ENCODE data around the gene PBX1.
"Not testable (repeated sequence)": the region's sequence is repeated elsewhere in the genome, so short reads cannot be mapped to it uniquely, and the experiment has no call there.

The PBX1 gene

DNA sequence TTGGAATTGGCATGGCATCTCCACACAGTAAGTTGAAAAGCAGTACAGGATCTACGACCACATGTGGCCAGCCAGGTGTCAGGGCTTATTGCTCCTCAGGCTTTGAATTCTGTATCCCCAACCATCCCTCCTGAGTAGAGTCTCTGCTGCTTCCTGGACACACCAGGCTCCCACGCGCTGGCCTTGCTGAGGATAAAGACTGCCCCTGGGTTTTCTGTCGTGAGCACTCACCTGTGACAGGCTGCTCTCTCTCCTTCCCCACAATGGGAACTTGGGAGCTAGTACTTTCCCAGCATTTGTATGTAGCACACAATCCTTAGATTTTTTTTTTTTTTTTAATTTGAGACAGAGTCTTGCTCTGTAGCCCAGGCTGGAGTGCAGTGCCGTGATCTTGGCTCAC lies 33.6 kb downstream of the PBX1 start:
- DNase-seq: no peak

DNA sequence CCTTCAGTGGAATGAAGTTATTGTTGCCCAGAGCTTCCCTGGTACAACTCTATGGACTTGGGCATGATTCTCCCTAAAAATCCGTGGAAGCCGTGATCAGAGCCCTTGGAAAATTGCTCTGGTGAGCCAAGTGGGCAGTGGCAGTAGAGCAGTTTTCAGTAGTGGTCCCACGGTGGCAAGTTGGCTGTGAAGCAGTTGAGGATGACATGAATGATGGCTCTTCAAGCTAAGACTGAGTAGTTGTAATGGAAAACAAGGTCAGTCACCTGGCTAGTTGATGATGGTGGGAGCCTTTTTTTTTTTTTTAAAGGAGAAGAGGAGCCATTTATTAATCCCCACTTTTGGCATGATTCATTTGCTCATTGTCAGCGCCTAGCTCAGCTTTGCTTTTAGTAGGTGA lies 36.2 kb downstream of the PBX1 start:
- no peak for DNase-seq

DNA sequence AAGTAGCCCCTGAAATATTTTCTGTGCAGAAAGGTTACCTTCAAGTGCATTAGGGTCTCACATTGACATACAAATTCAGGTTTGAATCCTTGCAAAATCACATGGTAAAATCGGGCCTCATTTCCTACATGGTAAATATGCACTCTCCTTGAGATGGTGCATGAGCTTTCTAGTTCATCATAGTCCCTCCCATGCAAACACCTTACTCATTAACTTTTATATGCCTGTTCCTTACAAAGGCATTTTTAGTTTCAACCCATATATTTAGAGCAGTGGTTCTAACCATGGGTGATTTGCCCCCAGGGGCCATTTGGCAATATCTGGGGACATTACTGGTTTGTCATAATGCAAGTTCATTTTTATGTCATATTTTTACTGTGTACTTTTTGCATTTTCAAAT lies 37.2 kb downstream of the PBX1 start:
- no peak for DNase-seq

GRCh38 chr1:164598719-164599118 lies 39.7 kb downstream of the PBX1 start:
- DNase-seq: no peak

- no peak for DNase-seq
These were observed 40.3 kb downstream of the PBX1 start for GRCh38 chr1:164599272-164599671.

DNA sequence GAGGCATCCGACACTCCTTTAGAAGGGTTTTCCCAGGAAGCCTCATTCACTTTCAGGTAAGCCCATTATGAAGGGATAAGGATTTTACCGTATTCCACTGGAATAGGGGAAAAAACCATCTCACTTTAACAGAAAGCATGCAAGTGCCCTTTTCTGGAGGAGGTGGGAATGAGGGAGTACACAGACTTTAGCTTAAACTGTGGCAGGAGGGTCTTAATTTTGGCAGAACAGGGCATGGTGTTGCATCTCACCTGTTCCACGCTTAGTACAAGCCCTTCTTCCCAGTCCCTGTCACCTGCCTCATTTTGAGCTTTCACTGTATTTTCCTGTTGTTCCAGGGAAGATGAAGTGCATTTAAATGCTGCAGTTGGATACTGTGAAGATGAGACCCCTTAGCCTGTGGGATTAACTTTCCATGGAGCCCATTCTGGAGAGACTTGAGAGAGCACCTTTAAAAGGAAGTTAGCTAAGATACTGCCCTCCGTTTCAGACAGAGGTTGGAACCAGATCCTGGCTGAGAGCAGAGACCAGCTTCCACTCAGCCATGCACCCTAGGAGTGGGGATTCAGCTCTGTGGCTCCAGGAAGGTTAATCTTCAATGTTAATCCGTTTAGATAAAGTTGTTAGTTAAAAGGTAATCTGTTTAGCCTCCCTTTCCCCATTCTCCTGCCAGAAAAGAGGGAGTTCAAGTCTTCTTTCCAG lies 42.6 kb downstream of the PBX1 start:
- no peak for DNase-seq

DNA sequence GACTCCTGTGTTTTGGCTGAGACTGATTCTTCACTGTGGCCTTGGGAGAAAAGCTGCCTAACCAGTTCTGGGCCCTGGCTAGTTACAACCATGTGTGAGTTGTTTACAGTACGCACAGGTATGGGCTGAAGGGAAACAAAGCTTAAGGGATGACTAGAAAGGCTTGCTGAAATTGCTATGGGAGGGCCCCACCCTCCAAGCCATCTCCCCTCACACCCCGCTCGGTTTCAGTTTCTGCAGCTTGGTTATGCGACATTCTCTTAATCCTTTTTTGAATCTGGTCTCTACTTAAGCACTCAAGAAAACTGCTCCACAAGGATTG lies 43.1 kb downstream of the PBX1 start:
- no peak for DNase-seq

DNA sequence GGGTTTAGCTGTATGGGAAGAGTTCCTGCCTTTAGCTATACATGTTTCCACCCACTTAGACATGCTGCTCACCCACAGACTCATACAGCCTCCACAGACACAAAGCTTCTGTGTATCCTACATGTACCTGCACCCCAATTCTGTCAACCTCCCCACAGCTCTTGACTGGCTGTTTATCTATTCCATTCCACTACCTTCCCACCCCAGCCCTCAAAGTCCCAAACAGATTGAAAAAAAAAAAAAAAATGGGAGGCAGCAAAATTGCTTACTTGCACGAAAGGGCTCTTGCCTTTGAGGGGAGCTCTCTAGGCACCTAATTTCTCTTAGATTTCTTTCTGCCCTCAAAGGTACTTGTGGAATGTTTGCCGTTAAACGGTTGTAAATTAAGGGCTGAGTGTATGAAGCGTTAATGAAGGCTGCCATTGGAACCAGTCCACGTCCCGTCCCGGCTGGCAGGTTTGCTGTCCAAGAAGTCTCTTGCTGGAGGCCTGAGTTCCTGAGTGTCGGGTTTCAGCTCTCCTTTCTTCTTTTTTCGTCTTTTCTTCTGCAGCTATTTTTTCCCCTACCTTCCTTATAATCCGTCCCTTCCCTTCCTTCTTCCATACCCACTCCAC lies 43.6 kb downstream of the PBX1 start:
- DNase-seq: peak; percentile 35

GRCh38 chr1:164603805-164604204 lies 44.8 kb downstream of the PBX1 start:
- not testable (repeated sequence) for DNase-seq

DNA sequence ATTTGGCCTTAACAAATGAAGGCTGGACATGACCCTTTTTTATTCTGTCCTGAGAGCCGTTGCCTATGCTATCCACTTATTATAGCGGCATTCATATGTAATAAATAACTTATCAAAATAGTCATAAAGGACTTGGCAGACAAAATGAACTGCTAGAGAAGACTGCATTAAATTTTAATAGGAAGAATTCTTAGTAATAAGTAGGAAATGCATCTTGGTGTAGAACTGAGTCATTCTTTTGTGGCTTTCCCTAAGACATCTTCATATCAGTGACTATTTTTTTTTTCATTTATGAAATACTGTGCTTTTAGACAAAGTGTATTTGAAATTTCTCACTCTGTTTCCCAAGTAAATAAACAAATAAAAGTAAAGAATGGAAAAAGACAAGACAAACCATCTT lies 45.6 kb downstream of the PBX1 start:
- no peak for DNase-seq

- no peak for DNase-seq
These were observed 46.5 kb downstream of the PBX1 start for GRCh38 chr1:164605254-164606091.

- DNase-seq: no peak
These were observed 48.4 kb downstream of the PBX1 start for GRCh38 chr1:164607351-164607750.

GRCh38 chr1:164608651-164609057 lies 49.7 kb downstream of the PBX1 start:
- DNase-seq: no peak

DNA sequence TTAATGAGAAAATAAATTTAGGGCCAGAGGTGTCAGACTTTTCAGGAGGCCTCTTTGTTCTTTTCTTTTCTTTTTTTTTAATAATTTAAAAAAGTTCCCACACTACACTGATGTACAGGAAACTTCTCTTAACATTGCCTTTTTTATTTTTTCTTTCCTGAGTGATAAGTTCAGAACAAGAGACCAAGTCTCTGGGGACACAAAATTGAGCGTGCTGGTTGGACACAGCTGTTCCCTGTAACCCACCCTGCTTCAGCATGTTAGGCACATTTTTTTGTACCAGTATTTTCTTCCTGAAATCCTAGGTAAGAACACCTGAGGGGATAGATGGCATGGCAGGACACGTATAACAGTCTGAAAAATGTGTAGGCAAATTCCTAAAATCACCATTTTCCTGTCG lies 50.1 kb downstream of the PBX1 start:
- DNase-seq: no peak

DNA sequence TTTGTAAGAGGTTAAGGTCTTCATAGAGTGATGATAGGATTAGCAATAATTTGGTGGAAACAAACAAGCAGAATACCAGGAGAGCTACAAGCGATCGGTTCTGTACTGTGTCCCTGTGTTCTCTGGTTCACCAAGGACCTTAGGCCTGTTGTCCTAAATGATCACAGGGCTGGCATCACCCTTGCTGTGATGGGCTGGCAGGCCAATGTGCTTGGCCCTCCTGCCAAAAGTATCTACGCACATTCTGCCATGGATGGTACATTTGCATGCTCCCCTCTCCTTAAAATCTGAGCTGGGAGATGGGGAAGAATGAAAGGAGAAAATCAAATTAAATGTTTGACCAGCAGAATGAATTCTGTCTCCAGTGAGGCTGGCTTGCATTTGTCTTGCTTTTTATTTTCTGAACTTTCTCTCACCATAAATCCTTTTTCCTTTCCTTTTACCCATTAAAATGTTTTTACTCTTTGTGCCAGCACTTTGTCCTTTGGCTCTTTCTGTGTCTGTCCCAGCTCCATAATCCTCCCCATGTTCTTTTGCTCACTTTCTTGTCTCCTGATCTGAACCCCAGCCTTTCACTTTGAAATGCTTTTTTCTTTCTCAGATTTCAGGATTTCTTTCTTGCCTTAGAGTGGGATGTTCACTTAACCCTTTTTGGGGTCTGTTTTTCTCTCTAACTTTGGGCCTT lies 51.7 kb downstream of the PBX1 start:
- no peak for DNase-seq

- peak; percentile 70 for DNase-seq
These were observed 53.0 kb downstream of the PBX1 start for GRCh38 chr1:164611754-164612642.

DNA sequence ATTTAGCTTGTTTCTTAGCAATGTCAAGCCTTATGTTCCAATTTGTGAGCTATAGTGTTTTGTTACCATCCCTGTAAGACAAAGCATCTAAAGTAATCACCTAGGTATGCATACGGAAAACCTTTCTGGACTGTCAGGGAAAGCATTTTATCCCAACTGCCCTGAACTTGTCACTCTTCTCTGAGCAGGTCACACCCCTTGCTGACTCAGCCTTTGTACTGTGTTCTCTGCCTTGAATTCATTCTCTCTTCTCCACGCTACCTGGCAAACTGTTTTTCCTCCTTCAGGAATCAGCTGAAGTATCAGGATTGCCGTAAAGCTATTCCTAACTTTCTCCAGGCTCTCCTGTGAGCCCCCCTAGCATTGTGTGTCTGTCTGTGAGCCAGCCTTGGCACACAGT lies 54.2 kb downstream of the PBX1 start:
- DNase-seq: no peak

GRCh38 chr1:164614316-164614715 lies 55.3 kb downstream of the PBX1 start:
- DNase-seq: no peak

- DNase-seq: peak; percentile 48
These were observed 58.6 kb downstream of the PBX1 start for GRCh38 chr1:164617377-164618201.

DNA sequence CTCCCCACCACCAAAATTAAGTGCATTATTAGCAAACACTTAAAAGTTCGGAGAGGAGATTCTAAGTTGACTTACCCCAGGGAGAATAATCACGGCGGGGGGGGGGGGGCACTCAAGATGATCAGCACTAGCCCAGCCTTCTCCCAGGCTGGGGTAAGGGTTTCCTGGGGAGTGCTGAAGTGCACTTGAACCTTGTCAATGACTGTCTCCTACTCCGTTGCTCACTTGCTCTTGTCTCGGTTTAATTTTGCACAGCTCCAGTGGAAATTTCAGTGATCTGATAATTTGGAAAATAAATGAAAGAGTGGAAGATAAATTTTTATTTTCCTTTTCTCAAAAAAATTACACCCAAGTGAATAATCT lies 59.2 kb downstream of the PBX1 start:
- DNase-seq: peak; percentile 46

GRCh38 chr1:164619006-164619784 lies 60.2 kb downstream of the PBX1 start:
- no peak for DNase-seq
